Nephron progenitor cell (in vitro differentiated cells): Measurements from ENCODE around the gene TMEM97.
A peak's percentile ranks its signal among the peaks of the same experiment; 100 is the strongest.

Experiments used
- DNase-seq: peaks from one replicate; pipeline ENCODE4 v3.0.0; 2021
- H3K27ac Mint-ChIP-seq: 2 replicates; pipeline ENCODE4 v1.8.0; 2021; ENCODE audit warnings: mild to moderate bottlenecking, moderate library complexity, mixed read lengths
- H3K27me3 Mint-ChIP-seq: 2 replicates; pipeline ENCODE4 v1.8.0; 2021; ENCODE audit warnings: mild to moderate bottlenecking, low read depth, mixed read lengths; ENCODE audit not compliant: poor library complexity
- H3K36me3 Mint-ChIP-seq: 2 replicates; pipeline ENCODE4 v1.8.0; 2021; ENCODE audit warnings: low read depth, mixed read lengths
- H3K4me1 Mint-ChIP-seq: 2 replicates; pipeline ENCODE4 v1.8.0; 2021; ENCODE audit warnings: mixed read lengths
- H3K4me3 Mint-ChIP-seq: 2 replicates; pipeline ENCODE4 v1.8.0; 2021; ENCODE audit warnings: mild to moderate bottlenecking, moderate library complexity, mixed read lengths
- H3K9me3 Mint-ChIP-seq: 2 replicates; pipeline ENCODE4 v1.8.0; 2021; ENCODE audit warnings: mild to moderate bottlenecking, moderate library complexity, mixed read lengths
- TF ChIP-seq, protein P1 (sequence below): fragments of 200-600 bp; sonication (generic); IDR thresholded peaks from 2 replicates; pipeline ENCODE4 v1.5.0; 2021; ENCODE audit warnings: antibody characterized with exemption

The TMEM97 gene

GRCh38 chr17:28357901-28358197, 38.8 kb downstream of the TMEM97 start:
- Mint-ChIP-seq H3K36me3 (peaks cover 44% of the 10 kb centered on the region), H3K4me1 (peaks cover 22% of the 10 kb centered on the region), H3K4me3 (peak overlapping the region; percentile 92), H3K27ac (peak overlapping the region; percentile 91), H3K9me3 (no peaks in the 10 kb centered on the region), H3K27me3 (no peaks in the 10 kb centered on the region)
- DNase-seq = no peak
- TF ChIP-seq, protein P1, sequence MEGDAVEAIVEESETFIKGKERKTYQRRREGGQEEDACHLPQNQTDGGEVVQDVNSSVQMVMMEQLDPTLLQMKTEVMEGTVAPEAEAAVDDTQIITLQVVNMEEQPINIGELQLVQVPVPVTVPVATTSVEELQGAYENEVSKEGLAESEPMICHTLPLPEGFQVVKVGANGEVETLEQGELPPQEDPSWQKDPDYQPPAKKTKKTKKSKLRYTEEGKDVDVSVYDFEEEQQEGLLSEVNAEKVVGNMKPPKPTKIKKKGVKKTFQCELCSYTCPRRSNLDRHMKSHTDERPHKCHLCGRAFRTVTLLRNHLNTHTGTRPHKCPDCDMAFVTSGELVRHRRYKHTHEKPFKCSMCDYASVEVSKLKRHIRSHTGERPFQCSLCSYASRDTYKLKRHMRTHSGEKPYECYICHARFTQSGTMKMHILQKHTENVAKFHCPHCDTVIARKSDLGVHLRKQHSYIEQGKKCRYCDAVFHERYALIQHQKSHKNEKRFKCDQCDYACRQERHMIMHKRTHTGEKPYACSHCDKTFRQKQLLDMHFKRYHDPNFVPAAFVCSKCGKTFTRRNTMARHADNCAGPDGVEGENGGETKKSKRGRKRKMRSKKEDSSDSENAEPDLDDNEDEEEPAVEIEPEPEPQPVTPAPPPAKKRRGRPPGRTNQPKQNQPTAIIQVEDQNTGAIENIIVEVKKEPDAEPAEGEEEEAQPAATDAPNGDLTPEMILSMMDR = no peak

GRCh38 chr17:28363186-28363585, 44.2 kb downstream of the TMEM97 start:
- Mint-ChIP-seq H3K27ac (no peak overlapping the region), H3K9me3 (no peaks in the 10 kb centered on the region), H3K27me3 (no peaks in the 10 kb centered on the region), H3K36me3 (peaks cover 21% of the 10 kb centered on the region), H3K4me1 (peaks cover 5% of the 10 kb centered on the region), H3K4me3 (no peak overlapping the region)
- DNase-seq = no peak
- TF ChIP-seq, protein P1 = no peak

DNA sequence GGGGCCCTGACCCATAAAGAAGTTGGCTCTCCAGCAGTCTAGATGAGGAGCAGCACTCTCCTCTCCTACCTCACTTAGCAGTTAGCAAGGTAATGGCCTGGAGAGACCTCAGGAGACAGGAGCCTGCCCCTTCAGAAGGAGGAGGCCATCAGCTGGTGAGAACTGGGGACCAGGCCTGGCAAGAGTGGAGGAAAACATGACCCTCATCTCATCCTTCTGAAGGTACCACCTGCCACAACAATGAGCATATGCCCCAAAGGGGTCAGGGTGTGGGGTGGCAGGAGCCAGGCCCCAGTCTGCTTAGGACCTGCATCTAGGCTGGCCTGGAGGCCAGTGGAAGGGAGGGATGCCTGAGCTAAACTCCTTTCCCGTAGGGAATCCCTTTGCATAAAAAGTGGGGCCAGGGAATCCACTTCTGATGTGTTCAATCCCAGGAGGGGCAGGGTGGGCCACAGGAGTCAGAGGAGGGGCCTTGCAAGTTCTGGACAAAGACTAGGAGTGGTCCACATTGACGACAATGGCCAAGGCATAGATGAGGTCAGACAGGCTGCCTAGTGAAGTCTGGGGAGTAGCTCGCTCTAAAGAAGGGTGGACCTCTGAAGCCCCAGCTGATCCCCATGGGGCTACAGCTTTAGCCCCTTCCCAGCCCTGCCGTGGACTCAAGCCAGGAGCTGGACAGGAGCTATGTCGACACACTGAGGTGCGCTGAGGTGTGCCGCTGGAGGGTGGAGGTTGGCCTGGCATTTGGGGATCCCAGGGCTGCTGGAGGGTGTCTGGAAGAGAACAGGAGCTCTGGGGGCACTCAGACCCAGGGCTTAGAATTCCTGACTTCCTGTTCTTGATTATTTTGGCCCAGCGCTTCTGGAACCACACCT, 45.0 kb downstream of the TMEM97 start:
- no peaks in the 10 kb centered on the region for H3K27me3 Mint-ChIP-seq
- TF ChIP-seq, protein P1 = no peak
- H3K9me3 Mint-ChIP-seq = no peaks in the 10 kb centered on the region
- peaks cover 21% of the 10 kb centered on the region for H3K36me3 Mint-ChIP-seq
- DNase-seq = no peak
- no peak overlapping the region for H3K27ac Mint-ChIP-seq
- no peaks in the 10 kb centered on the region for H3K4me1 Mint-ChIP-seq
- H3K4me3 Mint-ChIP-seq = no peak overlapping the region

DNA sequence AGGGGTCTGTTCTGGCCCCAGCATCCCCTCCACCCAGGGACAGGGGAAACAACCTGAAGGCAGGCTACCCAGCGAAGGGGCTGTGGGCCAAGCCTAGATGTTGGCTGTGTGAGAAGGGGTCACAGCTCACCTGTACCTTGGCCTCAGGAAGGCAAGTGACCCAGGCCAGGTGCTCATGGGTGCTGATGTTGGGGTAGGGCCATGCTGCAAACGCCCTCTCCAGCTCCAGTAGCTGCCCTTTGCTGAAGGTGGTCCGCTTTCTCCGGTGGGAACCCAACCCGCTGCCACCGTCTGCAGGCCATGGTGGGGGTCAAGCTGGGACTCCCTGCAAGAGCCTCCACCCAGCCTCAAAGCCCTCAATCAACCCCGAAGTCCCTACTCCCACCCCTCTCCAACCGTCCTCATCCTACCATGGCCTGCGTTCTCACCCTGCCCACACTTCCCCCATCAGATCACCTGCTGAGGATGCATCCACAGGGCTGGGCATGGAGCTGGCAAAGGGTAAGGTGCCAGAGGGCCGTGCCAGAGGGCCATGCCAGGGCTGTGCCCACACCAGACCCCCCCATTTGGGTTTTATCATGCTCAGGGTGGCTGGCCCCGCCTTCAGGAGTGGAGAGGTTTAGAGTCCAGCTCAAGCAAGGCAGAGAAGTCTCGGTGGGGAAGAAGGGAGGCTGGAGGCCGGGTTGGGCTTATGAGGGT, 45.8 kb downstream of the TMEM97 start, which contains the start of gene SEBOX:
TSS of gene SEBOX (minus strand) at position 535 of the 699 bp plus-strand sequence. CDS start at position 487, 48 bp downstream.
- DNase-seq = no peak
- Mint-ChIP-seq H3K4me1 (peaks cover 7% of the 10 kb centered on the region), H3K27ac (no peak within 1 kb of the TSS), H3K4me3 (no peak within 1 kb of the TSS), H3K27me3 (no peaks in the 10 kb centered on the region), H3K9me3 (no peaks in the 10 kb centered on the region), H3K36me3 (peaks cover 21% of the 10 kb centered on the region)
- TF ChIP-seq, protein P1 = no peak

- Mint-ChIP-seq H3K27ac (no peak overlapping the region), H3K27me3 (peaks cover 4% of the 10 kb centered on the region), H3K9me3 (no peaks in the 10 kb centered on the region), H3K4me1 (peaks cover 14% of the 10 kb centered on the region), H3K36me3 (peaks cover 17% of the 10 kb centered on the region), H3K4me3 (no peak overlapping the region)
- DNase-seq = no peak
- TF ChIP-seq, protein P1 = no peak
These were observed 46.5 kb downstream of the TMEM97 start for GRCh38 chr17:28365487-28365886.
